Hematopoietic multipotent progenitor cell treated with erythropoietin and hydrocortisone succinate and interleukin-3 and kit ligand, for 6 days (in vitro differentiated cells): ENCODE results near the gene MAPK10.
"Not testable (repeated sequence)": the region's sequence is repeated elsewhere in the genome, so short reads cannot be mapped to it uniquely, and the experiment has no call there.

Experiments used
- DNase-seq: peaks from one replicate; pipeline ENCODE4 v3.0.0-alpha.2; 2015

Gene MAPK10

GRCh38 chr4:86178211-86178610 lies 181.6 kb downstream of the MAPK10 start:
- no peak for DNase-seq

- DNase-seq = no peak
These were observed 185.3 kb downstream of the MAPK10 start for GRCh38 chr4:86174506-86174905.

GRCh38 chr4:86168335-86168734 lies 191.5 kb downstream of the MAPK10 start:
- not testable (repeated sequence) for DNase-seq

- no peak for DNase-seq
These were observed 199.4 kb downstream of the MAPK10 start for GRCh38 chr4:86160426-86160825.

- no peak for DNase-seq
These were observed 200.6 kb downstream of the MAPK10 start for GRCh38 chr4:86159216-86159615.

GRCh38 chr4:86156531-86156930 lies 203.3 kb downstream of the MAPK10 start:
- no peak for DNase-seq

GRCh38 chr4:86155766-86156165 lies 204.1 kb downstream of the MAPK10 start:
- DNase-seq = no peak

GRCh38 chr4:86152454-86152853 lies 207.4 kb downstream of the MAPK10 start:
- no peak for DNase-seq

- no peak for DNase-seq
These were observed 208.7 kb downstream of the MAPK10 start for GRCh38 chr4:86151196-86151595.

- DNase-seq = no peak
These were observed 218.7 kb downstream of the MAPK10 start for GRCh38 chr4:86141161-86141560.

- no peak for DNase-seq
These were observed 227.4 kb downstream of the MAPK10 start for GRCh38 chr4:86132468-86132867.

GRCh38 chr4:86131456-86131855 lies 228.4 kb downstream of the MAPK10 start:
- no peak for DNase-seq

GRCh38 chr4:86130160-86130933 lies 229.5 kb downstream of the MAPK10 start:
- no peak for DNase-seq

GRCh38 chr4:86129546-86129945 lies 230.3 kb downstream of the MAPK10 start:
- no peak for DNase-seq

- DNase-seq = no peak
These were observed 237.4 kb downstream of the MAPK10 start for GRCh38 chr4:86122404-86122803.

GRCh38 chr4:86118711-86119110 lies 241.1 kb downstream of the MAPK10 start:
- no peak for DNase-seq

- DNase-seq = no peak
These were observed 242.0 kb downstream of the MAPK10 start for GRCh38 chr4:86117705-86118302.

GRCh38 chr4:86114563-86114962 lies 245.3 kb downstream of the MAPK10 start:
- no peak for DNase-seq

GRCh38 chr4:86108834-86109233 lies 251.0 kb downstream of the MAPK10 start:
- DNase-seq = no peak

GRCh38 chr4:86108137-86108536 lies 251.7 kb downstream of the MAPK10 start:
- no peak for DNase-seq

GRCh38 chr4:86107112-86107511 lies 252.7 kb downstream of the MAPK10 start:
- no peak for DNase-seq

- no peak for DNase-seq
These were observed 253.4 kb downstream of the MAPK10 start for GRCh38 chr4:86106475-86106874.

GRCh38 chr4:86101841-86102240 lies 258.0 kb downstream of the MAPK10 start:
- no peak for DNase-seq

- DNase-seq = no peak
These were observed 258.4 kb downstream of the MAPK10 start for GRCh38 chr4:86101410-86101809.
